ENCODE results near the gene DNAH17.

Gene DNAH17

GRCh38 chr17:78572239-78573205 lies 4.7 kb downstream of the DNAH17 start:
- DNase-seq (ENCODE audit: low read depth): no peak

GRCh38 chr17:78571329-78571728 lies 5.9 kb downstream of the DNAH17 start:
- no peak for DNase-seq (ENCODE audit: low read depth)

- peak; percentile 20 for DNase-seq (ENCODE audit: low read depth)
These were observed 8.6 kb downstream of the DNAH17 start for GRCh38 chr17:78568494-78569115.

- DNase-seq (ENCODE audit: low read depth): no peak
These were observed 9.2 kb downstream of the DNAH17 start for GRCh38 chr17:78567991-78568390.

GRCh38 chr17:78566947-78567346 lies 10.2 kb downstream of the DNAH17 start:
- DNase-seq (ENCODE audit: low read depth): no peak

GRCh38 chr17:78563189-78564145 lies 13.7 kb downstream of the DNAH17 start:
- no peak for DNase-seq (ENCODE audit: low read depth)

- no peak for DNase-seq (ENCODE audit: low read depth)
These were observed 14.5 kb downstream of the DNAH17 start for GRCh38 chr17:78562734-78563133.

- DNase-seq (ENCODE audit: low read depth): no peak
These were observed 16.0 kb downstream of the DNAH17 start for GRCh38 chr17:78561166-78561565.

GRCh38 chr17:78560731-78561130 lies 16.5 kb downstream of the DNAH17 start:
- no peak for DNase-seq (ENCODE audit: low read depth)

GRCh38 chr17:78559749-78560368 lies 17.3 kb downstream of the DNAH17 start:
- DNase-seq (ENCODE audit: low read depth): no peak

- DNase-seq (ENCODE audit: low read depth): no peak
These were observed 18.2 kb downstream of the DNAH17 start for GRCh38 chr17:78558989-78559388.

GRCh38 chr17:78558181-78558850 lies 18.9 kb downstream of the DNAH17 start:
- no peak for DNase-seq (ENCODE audit: low read depth)

GRCh38 chr17:78557598-78558039 lies 19.6 kb downstream of the DNAH17 start:
- DNase-seq (ENCODE audit: low read depth): peak; percentile 73

GRCh38 chr17:78556812-78557211 lies 20.4 kb downstream of the DNAH17 start:
- no peak for DNase-seq (ENCODE audit: low read depth)

- DNase-seq (ENCODE audit: low read depth): no peak
These were observed 21.3 kb downstream of the DNAH17 start for GRCh38 chr17:78555746-78556401.

GRCh38 chr17:78550464-78550863 lies 26.7 kb downstream of the DNAH17 start:
- no peak for DNase-seq (ENCODE audit: low read depth)

- DNase-seq (ENCODE audit: low read depth): no peak
These were observed 28.5 kb downstream of the DNAH17 start for GRCh38 chr17:78548725-78549124.

GRCh38 chr17:78547035-78547434 lies 30.2 kb downstream of the DNAH17 start:
- no peak for DNase-seq (ENCODE audit: low read depth)

GRCh38 chr17:78546476-78546875 lies 30.7 kb downstream of the DNAH17 start:
- DNase-seq (ENCODE audit: low read depth): no peak
